GM12892 (cell line): ENCODE measurements around the gene RAB44.

Experiments
- POLR2A ChIP-seq: IDR thresholded peaks from 2 replicates; pipeline ENCODE4 v1.6.1; 2011; ENCODE audit warnings: low read depth, low read length, control low read depth
- POLR2AphosphoS5 ChIP-seq: IDR thresholded peaks from 2 replicates; pipeline ENCODE4 v1.6.1; 2011; ENCODE audit warnings: low read depth, low read length, control low read depth
- TAF1 ChIP-seq: IDR thresholded peaks from 2 replicates; pipeline ENCODE4 v1.6.1; 2011; ENCODE audit warnings: low read depth, mild to moderate bottlenecking, control low read depth, low read length, borderline replicate concordance

GRCh38 chr6:36677753-36678487, 19.7 kb upstream of the RAB44 start:
- TF ChIP-seq POLR2A (no peak), POLR2AphosphoS5 (no peak), TAF1 (no peak; the same call in 1 of the 2 replicates)
